Measurements from ENCODE around the gene CFAP65.

Gene CFAP65

DNA sequence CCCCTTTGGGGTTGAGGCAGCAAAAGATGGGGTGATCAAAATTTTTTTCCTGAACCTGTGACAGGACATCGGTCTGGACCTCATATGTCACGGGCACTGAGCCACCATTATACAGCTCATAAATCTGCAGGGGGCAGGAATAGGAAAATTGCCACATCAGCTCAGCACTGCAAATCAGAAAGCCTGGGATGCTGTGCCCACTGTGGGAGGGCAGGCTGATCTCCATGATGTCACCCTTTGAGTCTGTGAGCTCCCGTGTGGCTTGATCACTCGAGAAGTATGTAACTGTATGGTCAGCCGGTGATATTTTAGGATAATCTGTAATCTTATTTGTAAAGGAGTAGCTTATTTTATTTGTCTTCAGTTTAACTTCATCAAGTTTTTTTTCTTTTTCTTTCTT, 30.4 kb downstream of the CFAP65 start:
- no peak for DNase-seq (ENCODE audit: low read depth)

DNA sequence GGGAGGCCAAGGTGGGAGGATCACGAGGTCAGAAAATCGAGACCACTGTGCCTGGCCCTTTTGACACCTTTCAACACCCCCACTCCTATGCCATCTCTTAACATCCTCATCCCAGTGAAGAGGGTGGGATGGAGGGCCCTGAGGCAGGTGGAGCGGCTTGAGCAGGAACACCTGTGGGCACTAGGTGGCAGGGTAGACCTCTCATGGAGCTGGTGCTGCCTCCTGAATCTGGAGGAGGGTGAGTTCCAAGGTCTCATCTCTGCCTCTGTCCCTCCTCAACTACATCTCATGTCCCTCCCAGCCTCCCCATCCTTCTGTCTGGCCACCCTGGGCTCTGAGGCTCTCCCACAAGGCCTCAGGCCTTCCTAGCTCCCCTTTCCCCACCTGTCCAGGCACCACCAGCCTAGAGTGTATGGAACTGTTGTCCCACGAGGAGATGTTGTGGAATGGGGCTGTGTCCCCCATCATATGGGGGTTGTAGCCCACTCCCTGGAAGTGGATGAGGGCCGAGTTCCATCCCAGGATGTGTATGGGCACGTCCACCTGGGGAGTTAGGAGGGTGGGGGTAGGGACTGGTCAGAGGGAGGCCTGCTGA, 31.1 kb downstream of the CFAP65 start:
- no peak for DNase-seq (ENCODE audit: low read depth)

DNA sequence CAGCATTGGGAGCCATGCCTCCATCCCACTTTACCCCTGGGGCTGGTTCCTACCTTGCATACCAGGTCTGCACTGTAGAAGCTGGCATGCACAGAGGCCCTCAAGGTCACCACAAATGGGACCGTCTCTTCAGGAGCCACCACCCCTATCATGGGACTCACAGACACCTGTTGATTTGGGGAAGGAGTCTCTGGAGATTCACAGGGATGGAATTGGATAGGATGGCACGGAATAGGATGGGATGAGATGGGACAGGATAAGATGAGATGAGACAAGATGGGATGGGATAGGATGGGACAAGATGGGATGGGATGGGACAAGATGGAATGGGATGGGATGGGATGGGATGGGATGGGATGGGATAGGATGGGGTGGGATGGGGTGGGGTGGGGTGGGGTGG, 32.0 kb downstream of the CFAP65 start:
- no peak for DNase-seq (ENCODE audit: low read depth)

DNA sequence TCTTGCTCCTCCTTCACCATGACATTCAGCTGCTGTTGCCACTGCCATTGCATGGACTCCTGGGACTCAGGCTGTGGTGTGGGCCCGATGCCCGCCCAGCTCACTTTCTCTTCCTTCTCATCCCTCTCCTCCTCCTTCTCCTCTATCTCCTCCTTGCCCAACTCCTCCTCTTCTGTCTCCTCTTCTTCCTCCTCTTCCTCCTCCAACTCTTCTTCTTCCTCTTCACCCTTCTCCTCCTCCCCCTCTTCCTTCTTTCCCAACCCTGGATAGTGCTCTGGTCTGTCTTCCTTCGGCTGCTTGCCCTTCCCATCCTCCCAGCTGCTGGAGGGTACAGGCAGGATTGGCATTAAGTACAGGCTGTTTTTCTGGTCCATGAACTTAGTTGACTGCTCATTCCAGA, 37.3 kb downstream of the CFAP65 start:
- no peak for DNase-seq (ENCODE audit: low read depth)

DNA sequence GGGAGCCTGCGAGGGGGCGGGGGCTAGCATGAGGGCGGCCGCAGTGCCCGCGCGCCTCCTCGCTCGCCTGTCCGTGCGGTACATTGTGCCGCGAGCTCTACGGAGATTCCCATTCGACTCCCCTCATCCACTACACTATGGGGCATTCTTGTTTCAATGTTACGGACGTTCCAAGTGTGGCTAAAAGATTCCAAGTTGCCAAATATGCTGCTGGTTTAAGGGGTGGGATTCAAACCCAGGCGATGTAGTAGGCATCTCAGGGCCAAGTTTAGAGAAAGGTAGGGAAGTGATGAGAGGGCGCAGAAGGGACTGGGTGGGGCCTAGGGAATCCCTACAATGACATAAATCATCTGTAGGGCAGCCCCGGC, 38.1 kb downstream of the CFAP65 start:
- no peak for DNase-seq (ENCODE audit: low read depth)

DNA sequence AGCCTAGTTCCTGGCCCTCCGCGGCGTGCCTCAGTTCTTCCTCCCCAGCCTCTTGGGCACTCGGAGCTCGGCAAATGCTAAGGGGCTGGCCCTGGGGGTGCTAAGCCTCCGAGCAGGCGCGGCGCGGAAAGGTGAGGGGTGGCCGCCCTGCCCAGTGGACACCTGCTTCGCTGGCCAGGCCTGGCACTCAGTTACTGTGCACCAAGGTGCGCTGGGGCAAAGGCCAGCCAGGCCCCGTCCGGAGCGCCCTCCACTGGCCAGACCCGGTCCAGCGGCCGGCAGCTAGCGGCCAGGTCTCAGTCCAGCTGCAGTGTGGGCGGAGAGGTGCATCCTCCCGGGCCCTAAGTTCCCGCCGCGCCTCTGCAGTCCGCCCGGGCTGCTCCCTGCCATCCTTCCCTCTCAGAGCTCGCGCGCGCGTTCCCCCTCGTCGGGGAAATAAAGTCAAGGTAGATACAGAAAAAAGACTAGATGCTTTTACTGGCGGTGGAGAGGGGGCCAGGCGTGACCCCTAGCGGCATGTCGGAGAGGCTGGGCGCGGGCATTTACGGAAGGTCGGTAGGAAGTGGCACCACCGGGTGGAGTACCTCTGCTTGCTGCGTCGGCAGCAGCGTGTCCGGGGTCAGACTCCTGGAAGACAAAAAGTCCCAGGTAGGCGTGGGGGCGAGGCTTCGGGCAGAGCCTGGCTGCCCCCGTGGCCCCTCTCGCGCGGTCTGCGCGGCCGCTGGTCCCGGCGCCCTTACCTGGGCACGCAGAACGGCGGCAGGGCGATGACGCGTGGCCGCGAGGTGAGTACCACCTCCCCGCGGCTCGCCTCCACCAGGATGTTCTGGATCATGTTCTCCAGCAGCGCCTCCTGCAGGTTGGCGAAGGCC, 38.7 kb downstream of the CFAP65 start:
- DNase-seq (ENCODE audit: low read depth), result no peak

DNA sequence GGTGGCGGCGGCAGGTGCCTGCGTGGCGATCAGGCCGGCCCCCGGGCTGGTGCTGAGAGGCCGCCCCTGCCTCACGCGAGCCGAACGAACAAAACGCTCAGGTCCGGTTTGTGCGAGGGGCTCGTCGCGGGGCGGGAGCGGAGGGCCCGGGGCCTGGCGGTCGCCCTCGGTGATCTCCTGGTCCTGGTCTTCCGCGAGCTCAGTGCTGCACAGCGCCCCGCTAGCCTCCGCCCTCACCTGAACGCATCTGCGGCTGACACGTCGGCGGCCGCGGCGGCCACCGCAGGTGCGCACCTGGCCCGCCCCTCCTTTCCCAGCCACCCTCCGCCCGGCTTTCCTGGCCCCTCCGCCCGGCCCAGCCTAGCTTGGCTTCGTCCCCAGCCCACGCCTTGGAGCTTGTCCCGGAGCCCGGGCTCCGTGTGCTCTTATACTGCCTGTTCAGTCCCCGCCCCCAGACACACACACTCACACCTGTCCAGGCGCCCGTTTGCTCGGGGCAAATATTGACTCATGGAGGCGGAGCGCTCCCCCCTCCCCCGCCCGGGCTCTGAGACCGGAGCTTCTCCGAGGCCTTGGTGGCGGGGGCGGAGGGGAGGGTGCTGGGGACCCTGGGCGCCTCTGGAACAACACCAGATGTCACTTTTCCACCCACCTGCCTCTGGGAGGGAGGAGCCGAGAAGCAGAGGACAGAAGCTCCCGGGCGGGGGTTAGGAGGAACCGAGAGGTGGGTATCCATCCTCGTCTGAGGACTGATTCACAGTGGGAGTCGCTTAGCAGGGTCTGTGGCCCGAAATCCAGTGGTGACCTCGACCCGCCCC, 39.5 kb downstream of the CFAP65 start:
- DNase-seq (ENCODE audit: low read depth), result no peak

DNA sequence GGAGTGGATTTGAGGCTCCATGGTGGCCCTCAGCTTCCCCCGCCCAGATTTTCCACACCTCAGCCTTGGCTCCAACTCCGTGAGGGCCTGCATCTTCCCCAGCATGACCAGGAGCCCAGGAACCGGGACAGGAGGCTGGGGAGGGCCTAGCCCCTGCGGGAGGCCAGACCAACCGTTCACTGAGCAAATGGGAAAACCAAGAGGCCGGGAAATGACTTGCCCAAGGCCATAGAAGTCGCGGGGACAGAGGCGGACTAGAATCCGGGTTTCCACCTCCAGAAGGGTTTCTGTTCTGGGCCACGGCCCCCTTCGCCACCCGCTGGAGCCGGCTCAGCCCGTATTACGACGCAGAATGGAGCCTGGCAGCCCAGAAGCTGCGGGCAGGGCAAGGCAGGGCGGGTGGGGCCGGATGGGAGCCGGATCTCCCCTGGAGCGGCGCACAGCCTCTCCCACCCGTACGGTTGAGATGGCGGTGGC, 40.2 kb downstream of the CFAP65 start:
- no peak for DNase-seq (ENCODE audit: low read depth)

DNA sequence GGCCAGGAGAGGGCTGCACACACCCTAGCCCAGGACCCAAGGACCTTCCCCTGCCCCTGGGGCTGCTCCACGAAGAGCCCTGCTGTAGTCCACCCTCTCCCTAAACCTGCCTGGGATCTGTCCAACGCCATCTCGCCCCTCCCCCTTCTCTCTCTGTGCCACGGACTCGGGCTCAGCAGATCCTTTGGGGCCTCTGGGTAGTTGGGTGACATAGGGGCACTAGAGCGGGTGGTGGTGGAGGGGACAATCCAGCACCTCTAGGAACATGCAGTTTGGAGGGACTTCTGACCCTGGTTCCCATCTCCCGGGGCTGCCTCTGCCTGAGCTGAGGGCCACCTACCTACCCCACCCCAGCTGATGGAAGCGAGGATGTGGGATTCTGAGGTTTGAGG, 40.8 kb downstream of the CFAP65 start:
- no peak for DNase-seq (ENCODE audit: low read depth)

DNA sequence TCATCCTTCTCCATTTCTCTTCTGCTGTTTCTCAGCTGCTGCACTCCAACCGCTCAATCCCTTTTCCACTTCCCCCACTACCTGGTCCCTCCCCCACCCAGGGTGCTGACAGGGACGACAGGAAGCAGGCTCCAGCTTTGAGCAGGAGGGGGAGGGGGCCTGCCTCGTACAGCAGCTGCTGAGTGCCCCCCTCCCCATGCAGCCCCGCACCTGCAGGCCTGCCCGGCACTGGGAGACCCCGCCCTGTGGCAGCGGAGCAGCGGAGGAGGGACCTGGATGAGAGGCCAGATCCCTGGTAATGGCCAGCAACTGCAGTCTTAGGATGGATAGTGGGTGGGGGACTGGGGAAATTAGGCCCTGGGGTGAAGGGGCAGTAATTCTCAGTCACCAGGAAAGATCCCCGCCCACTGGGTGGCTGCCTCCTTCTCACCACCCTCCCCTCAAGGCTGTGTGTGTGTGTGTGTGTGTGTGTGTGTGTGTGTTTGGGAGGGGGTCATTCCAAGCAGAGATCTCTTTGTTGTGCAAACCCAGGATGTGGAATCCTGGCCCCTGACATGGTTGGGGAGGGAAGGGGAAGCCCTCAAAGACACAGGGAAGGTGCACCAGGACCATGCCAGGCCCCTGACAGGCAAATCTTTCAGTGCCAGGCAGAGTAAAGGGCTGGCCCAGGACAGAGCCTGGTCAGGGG, 41.3 kb downstream of the CFAP65 start:
- DNase-seq (ENCODE audit: low read depth), result no peak

DNA sequence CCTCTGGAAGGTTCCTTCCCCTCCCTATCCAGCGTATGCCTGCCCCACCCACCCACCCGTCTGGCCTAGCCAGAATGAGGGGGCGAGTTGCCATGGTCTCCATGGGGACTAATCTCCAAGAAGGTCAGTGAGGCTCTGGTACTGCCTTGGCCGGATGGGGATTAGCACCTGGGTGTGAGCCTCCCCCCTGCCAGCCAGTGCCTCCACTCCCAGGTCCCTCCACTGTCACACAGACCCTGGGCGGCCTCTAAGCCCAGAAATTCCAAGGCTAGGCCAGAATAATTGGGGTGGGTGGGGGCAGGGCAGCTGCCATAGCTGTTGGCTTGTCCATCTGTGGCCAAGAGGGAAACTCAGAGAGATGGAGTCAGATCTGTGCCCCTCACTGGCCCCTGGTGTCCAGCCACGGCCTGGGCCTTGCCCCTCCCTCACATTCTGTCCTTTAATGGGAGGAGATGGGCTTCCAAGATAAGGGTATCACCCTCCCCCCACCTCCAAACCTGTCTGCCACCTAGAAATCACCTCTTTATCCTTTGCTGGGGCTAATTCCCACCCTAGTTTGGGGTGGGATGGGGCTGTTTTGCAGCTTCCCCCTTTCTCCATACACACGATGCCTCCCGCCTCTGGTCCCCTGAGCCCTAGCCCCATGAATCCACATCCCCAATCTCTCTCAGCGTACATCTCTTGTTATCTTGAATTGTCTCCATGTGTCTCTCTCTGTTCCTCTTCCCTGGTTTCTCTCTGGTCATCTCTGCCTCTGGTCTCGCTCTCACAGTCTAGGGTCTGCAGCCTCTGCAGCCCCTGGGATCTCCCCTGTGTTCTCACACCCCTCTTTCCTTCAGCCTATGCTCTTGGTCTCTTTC, 42.1 kb downstream of the CFAP65 start:
- DNase-seq (ENCODE audit: low read depth), result no peak

DNA sequence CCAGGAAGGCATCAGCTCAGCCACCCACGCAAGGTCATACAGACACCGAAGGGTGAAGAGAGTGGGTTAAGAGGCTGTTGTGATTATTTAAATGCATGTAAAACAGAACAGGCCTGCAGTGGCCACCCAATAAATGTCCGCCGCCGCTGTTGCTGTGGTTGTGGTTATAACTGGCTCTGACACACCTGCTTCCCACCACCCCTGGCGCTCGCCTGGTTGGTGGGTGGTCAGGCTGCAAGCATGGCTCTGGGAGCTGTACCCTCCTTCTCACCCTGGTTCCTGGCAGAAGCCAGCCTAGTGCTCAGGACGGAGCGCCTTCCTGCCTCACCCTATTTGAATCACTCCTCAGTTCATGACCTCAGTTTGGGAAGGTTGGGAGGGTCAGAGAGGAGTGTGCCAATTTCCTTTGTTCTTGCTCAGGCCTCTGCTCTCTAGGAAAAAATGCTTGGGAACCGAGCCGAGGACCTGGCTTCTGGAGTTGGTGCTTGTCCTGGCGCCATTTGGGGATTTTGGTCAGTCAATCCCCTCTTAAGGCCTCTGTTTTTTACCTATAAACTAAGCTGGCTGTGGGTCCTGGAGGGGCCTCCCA, 42.8 kb downstream of the CFAP65 start:
- no peak for DNase-seq (ENCODE audit: low read depth)

DNA sequence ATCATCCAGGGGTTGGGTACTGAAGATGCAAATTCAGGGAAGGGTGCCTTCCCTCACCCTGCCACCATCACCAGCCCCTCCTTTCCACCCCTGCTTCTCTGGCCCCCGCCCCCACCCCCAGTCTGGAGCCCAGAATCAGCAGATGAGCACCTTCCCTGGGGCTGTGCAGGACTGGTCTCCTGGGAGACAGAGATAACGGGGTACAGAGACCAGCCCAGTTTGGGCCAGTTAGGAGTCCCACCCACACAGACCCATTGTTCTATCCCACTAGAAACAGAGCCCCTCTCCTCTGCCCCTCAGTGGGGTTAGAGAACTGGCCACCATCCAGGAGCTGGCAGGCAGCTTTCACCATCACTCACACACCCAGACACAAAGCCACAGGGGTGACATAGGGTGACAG, 43.6 kb downstream of the CFAP65 start:
- no peak for DNase-seq (ENCODE audit: low read depth)

DNA sequence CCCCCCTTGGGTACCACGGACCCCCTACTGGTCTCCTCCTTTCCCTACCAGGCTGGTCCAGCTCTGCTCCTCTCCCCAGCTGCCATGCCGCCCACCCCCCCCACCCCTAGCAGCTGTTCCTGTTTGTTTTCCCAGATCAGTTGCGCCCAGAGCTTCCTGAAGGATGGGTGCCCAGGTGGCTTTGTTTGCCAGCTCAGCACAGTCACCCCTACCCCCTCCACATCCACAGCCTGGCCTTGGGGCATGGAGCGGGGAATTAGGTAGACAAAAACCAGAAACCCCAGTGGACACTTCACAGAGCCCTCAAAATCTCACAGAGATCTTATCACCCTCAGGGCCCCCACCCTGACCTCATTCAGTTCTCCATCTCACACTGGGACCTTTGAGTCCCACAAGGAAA, 44.4 kb downstream of the CFAP65 start:
- no peak for DNase-seq (ENCODE audit: low read depth)

DNA sequence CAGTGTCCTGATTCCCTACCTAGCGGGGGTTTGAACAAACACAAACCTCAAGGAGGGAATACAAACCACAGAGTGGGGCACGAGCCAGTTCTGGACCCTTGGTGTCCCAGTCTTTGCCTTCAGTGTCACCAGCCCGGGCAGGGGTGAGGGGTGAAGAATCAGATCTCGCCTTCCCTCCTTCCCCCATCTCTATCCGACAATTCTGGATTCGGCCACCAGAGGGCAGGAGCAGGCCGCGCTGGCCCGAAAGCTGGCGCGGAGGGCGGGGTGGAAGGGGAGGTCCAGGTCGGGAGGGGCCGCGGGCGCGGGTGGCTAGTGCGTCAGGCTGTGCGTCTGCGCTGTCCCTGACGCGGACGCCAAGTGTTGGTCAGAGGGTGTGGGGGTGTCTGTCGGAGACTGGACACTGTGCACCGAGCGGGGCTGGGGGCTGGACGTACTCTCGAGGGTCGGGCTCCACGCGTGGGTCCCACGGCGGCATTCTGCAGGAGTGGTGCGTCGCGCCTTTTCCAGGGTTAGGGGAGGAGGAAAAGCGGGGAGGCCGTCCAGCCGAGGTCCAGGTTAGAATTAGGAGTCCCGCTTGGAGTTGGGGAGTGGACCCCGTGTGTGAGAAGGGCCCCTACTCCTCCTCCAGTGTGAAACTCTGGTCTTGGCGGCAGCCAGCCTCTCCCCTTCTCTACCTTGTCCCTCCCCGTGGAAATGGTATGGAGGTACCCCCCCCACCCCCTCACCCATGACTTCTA, 45.2 kb downstream of the CFAP65 start:
- DNase-seq (ENCODE audit: low read depth), result peak; percentile 71

DNA sequence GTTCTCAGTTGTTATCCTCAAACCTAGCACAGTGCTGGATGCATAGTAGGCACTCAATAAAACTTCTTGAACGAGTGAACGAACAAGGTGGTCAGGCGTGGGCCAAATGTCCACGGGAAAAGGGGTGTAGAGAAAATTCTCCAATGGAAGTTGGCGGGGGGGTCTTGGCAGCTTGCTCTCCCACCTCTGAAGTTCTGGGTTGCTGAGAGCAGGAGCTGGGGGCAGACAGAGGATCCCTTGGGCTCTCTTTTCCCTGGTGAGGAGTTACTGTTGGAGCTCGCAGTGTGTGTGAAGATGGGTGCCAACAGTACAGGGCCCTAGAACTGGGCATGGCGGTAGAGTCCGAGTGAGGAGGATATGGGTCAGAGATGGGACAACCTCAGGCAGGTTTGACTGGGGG, 45.8 kb downstream of the CFAP65 start:
- no peak for DNase-seq (ENCODE audit: low read depth)

DNA sequence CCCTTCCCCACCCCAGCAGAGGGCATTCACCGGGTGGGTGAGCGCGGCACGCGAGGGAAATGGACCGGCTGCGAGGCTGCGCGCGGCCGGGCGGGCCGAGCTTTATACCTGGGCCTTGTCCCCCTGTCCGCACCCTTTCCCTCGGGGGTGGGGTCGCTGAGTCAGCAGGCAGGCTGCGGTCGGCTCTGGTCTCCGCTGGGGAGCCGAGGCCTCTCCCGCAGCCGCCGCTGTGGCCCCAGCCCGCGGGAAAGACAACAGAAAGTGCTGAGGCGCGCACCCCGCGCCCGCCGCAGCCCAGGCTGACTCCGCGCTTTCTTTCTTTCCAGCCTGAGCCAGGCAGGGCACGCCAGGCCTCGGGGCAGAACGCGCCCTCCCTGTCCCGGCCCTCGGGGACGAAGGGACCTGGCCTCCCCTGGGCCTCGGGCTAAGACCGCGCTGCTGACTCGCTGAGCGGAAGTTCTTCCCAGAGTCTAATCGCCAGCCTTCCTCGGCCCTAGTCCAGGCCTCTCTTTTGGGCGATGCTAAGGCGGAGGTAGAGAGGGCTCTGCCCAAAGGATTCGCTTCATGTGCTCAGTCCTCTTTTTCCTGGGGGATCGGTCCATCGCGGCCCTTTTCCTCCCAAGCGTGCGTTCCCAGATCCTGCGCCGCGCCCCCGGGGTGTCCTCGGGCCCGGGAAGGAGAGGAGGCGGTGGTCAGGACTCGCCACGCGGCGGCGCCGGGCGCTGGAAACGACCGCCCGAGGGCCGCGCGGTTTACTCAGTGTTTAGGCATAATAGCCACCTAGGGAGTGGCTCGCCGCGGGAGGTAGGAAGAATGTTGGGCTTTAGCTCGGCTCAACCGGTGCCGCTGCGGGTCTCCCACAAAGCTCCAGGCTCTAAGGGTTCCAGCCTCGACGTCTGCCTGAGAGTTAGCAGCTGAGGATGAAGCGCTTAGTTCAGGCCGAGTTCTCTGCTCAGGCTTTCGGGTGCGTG, 47.7 kb downstream of the CFAP65 start, which contains the start of gene CRYBA2:
TSS of gene CRYBA2 (minus strand) at position 78 of the 971 bp plus-strand sequence. CDS start 246 bp downstream, outside the sequence.
- no peak for DNase-seq (ENCODE audit: low read depth)

DNA sequence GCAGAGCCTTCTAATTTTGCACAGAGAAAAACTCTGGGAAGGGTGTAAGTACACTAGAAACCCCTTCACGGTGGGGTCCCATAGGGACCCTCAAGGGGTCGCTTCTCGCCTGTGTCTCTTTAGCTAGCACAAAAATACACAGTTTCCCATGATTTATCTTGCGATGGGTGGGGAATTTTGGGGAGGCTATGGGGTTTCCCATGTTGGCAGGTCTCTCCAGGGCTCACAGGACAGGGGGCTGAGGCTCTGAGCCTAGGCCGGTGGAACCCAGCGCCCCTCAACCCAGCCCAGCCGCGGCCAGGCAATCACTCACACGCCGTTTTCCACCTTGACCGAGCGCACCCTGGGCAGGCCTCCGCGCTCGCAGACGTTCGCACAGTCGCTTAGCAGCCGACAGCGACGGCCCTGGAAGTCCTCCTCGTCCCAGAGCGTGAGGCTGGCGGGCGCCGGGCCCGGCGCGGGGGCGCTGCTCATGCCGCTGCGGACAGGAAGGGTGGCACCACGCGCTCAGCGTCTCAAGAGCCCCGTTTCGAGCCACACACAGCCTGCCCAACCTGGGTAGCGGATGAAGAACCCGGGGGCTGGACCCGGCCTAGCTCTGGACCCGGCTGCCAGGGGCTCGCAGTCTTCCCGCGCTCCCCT, 48.5 kb downstream of the CFAP65 start:
- DNase-seq (ENCODE audit: low read depth), result no peak

All from stimulated activated CD8-positive, alpha-beta memory T cell treated with anti-CD3 and anti-CD28 coated beads, Interleukin-15, amount 100 ng/mL, for 24 hours (primary cell).